Breast epithelium (tissue), 3 donors: ENCODE measurements around the gene CTNNA2.

ENCODE experiments used
- POLR2A ChIP-seq: fragments of 450-650 bp; IDR thresholded peaks from one replicate; pipeline ENCODE4 v1.6.1; 2016; ENCODE audit warnings: antibody characterized with exemption, mild to moderate bottlenecking, moderate library complexity
- POLR2AphosphoS5 ChIP-seq, 3 donors: sonication (generic); formaldehyde crosslinking; IDR thresholded peaks; one replicate each; pipeline ENCODE4 v1.6.1; 2017; ENCODE audit warnings: antibody characterized with exemption in 3 of 3
- TF ChIP-seq, protein P1 (sequence below), 3 donors: fragments of 450-650 bp; IDR thresholded peaks; one replicate each; pipeline ENCODE4 v1.5.1; 2016 to 2017; ENCODE audit warnings: antibody characterized with exemption in 3 of 3, mild to moderate bottlenecking in 3 of 3, moderate library complexity in 3 of 3

DNA sequence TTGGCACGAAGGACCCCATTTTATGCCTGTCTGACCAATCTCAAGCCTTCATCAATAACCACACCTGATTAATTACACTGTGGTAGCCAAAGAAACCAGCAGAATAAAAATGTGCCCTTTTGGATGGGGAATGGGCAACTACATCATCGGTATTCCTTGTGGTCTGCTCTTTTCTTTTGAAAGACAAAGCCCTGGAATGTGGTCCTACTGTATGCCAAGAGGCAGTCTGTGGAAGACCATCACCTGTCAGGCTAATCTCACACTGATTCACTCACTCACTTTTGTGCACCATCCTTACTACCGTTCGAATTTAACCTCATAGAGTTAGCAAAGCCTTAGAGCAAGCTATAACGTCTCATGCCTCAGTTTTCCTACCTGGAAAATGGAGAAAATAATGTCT is 1066.9 kb downstream of the CTNNA2 start:
- TF ChIP-seq, protein P1, sequence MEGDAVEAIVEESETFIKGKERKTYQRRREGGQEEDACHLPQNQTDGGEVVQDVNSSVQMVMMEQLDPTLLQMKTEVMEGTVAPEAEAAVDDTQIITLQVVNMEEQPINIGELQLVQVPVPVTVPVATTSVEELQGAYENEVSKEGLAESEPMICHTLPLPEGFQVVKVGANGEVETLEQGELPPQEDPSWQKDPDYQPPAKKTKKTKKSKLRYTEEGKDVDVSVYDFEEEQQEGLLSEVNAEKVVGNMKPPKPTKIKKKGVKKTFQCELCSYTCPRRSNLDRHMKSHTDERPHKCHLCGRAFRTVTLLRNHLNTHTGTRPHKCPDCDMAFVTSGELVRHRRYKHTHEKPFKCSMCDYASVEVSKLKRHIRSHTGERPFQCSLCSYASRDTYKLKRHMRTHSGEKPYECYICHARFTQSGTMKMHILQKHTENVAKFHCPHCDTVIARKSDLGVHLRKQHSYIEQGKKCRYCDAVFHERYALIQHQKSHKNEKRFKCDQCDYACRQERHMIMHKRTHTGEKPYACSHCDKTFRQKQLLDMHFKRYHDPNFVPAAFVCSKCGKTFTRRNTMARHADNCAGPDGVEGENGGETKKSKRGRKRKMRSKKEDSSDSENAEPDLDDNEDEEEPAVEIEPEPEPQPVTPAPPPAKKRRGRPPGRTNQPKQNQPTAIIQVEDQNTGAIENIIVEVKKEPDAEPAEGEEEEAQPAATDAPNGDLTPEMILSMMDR (IDR thresholded peaks at IDR 0.05), result no peak
- TF ChIP-seq POLR2A (no peak), POLR2AphosphoS5 (IDR thresholded peaks at IDR 0.05) (no peak)
